NT2/D1 (cell line): ENCODE results near the gene TTC24.

Experiments
- SUZ12 ChIP-seq: IDR thresholded peaks from 2 replicates; pipeline ENCODE4 v1.6.1; 2011; ENCODE audit not compliant: insufficient read length, insufficient read depth; ENCODE audit errors: extremely low read depth
- ZNF274 ChIP-seq: IDR thresholded peaks from 2 replicates; pipeline ENCODE4 v1.6.1; 2011; ENCODE audit warnings: mild to moderate bottlenecking, low read depth, low read length

DNA sequence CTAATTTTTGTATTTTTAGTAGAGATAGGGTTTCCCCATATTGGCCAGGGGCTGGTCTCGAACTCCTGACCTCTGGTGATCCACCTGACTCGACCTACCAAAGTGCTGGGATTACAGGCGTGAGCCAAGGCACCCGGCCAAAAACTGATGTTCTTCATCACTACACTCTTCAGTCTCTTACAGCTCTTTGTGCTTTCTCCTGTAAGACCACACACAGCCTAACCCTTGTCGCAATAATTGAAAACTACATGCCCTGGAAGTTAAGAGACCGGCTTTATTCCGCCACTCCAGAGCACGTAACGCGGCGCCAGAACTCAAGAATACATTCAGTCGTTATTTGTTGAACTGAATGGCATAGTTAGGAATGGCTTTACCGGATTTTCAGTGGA lies 21.2 kb downstream of the TTC24 start:
- TF ChIP-seq ZNF274 (no peak), SUZ12 (no peak)
